SH-SY5Y (cell line): ENCODE measurements around the gene MAGEH1.

Experiments
- GATA2 ChIP-seq: IDR thresholded peaks from 2 replicates; pipeline ENCODE4 v1.6.1; 2011; ENCODE audit warnings: mild to moderate bottlenecking, low read depth, low read length
- GATA3 ChIP-seq: IDR thresholded peaks from 2 replicates; pipeline ENCODE4 v1.6.1; 2011; ENCODE audit warnings: low read depth, mild to moderate bottlenecking, low read length, moderate library complexity

The MAGEH1 gene

DNA sequence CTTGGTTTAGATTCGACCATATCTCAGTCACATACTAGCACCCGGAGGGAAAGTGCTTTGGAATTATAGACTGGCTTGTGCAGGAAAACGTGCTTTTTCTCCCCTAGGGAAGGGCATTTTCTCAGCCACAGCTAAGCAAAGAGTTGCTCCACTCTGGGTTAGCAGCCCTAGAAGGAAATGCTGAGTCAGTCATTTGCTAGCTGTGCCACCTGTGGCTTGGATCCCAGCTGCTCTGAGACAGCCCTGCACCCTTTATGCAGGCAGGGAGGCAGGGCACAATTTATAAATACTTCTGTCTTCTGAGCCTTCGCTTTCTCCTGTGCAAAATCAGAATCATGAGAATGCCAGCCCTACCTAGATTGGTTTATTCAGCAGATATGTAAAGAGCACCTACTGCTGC is 39.0 kb downstream of the MAGEH1 start:
- TF ChIP-seq GATA3: no peak
- TF ChIP-seq GATA2: no peak
